ENCODE measurements around the gene RPUSD3.

GRCh38 chr3:9862391-9863057 is 18.7 kb upstream of the RPUSD3 start:
- peak in 4 of 6 experiments; percentile 32 to 58 (median 56) for TF ChIP-seq CTCF (IDR thresholded peaks at IDR 0.05)
- no peak for TF ChIP-seq POLR2A (IDR thresholded peaks at IDR 0.05)
